Mesenchymal stem cell (in vitro differentiated cells and primary cell): Measurements from ENCODE around the gene FAM25G.
"Not testable (repeated sequence)": the region's sequence is repeated elsewhere in the genome, so short reads cannot be mapped to it uniquely, and the experiment has no call there.

ENCODE experiments used
- DNase-seq: peaks from one replicate; pipeline ENCODE4 v3.0.0-alpha.2; 2013
- H2AFZ ChIP-seq: one replicate; pipeline ENCODE4 v1.6.1; 2013; ENCODE audit warnings: low read depth, mild to moderate bottlenecking, control low read depth, inconsistent platforms, low read length, moderate library complexity
- H2AK5ac ChIP-seq: 2 replicates; pipeline ENCODE4 v1.6.1; 2013; ENCODE audit warnings: low read length, moderate library complexity, mild to moderate bottlenecking, inconsistent platforms; ENCODE audit not compliant: severe bottlenecking
- H2BK120ac ChIP-seq: one replicate; pipeline ENCODE4 v1.6.1; 2013; ENCODE audit warnings: low read depth, mild to moderate bottlenecking, inconsistent platforms, low read length, moderate library complexity
- H2BK12ac ChIP-seq, 2 experiments: one replicate each; pipeline ENCODE4 v1.6.1; 2013; ENCODE audit warnings: inconsistent platforms in 2 of 2, low read length in 2 of 2, mild to moderate bottlenecking in 2 of 2, moderate library complexity in 2 of 2, control low read depth in 1 of 2
- H2BK15ac ChIP-seq: one replicate; pipeline ENCODE4 v1.6.1; 2013; ENCODE audit warnings: mild to moderate bottlenecking, low read depth, inconsistent platforms; ENCODE audit not compliant: poor library complexity, severe bottlenecking
- H2BK5ac ChIP-seq: 2 replicates; pipeline ENCODE4 v1.6.1; 2013; ENCODE audit warnings: low read depth, mild to moderate bottlenecking, low read length, control low read depth, inconsistent platforms; ENCODE audit not compliant: poor library complexity, severe bottlenecking
- H3K14ac ChIP-seq, 2 experiments: one replicate each; pipeline ENCODE4 v1.6.1; 2013; ENCODE audit warnings: inconsistent platforms in 2 of 2, low read length in 2 of 2, control low read depth in 1 of 2, mild to moderate bottlenecking in 1 of 2, moderate library complexity in 1 of 2
- H3K18ac ChIP-seq, 2 experiments: one replicate each; pipeline ENCODE4 v1.6.1; 2013; ENCODE audit warnings: inconsistent platforms in 2 of 2, low read length in 2 of 2, control low read depth in 1 of 2, low read depth in 1 of 2, mild to moderate bottlenecking in 1 of 2
- H3K23ac ChIP-seq, 2 experiments: one replicate each; pipeline ENCODE4 v1.6.1; 2013; ENCODE audit warnings: inconsistent platforms in 2 of 2, low read length in 2 of 2, mild to moderate bottlenecking in 2 of 2, moderate library complexity in 2 of 2, control low read depth in 1 of 2
- H3K27ac ChIP-seq: 2 replicates; pipeline ENCODE4 v1.5.1; 2013; ENCODE audit warnings: mild to moderate bottlenecking, moderate library complexity, low read length, control low read depth, inconsistent platforms; ENCODE audit not compliant: poor library complexity, severe bottlenecking
- H3K27me3 ChIP-seq, 2 experiments: 2 replicates each; pipeline versions ENCODE4 v1.6.1 to v1.7.0; 2013; ENCODE audit warnings: low read length in 2 of 2, mild to moderate bottlenecking in 2 of 2, moderate library complexity in 2 of 2, control low read depth in 1 of 2, inconsistent platforms in 1 of 2; ENCODE audit not compliant: control insufficient read depth in 1 of 2, insufficient read depth in 1 of 2
- H3K36me3 ChIP-seq, 2 experiments: 2 replicates each; pipeline versions ENCODE4 v1.6.1 to v1.7.0; 2013; ENCODE audit warnings: low read length in 2 of 2, control low read depth in 1 of 2, inconsistent platforms in 1 of 2, low read depth in 1 of 2, mild to moderate bottlenecking in 1 of 2; ENCODE audit not compliant: insufficient read depth in 2 of 2, control insufficient read depth in 1 of 2
- H3K4ac ChIP-seq, 2 experiments: one replicate each; pipeline ENCODE4 v1.6.1; 2013; ENCODE audit warnings: inconsistent platforms in 2 of 2, low read length in 2 of 2, mild to moderate bottlenecking in 2 of 2, moderate library complexity in 2 of 2, control low read depth in 1 of 2, low read depth in 1 of 2
- H3K4me1 ChIP-seq: 2 replicates; pipeline ENCODE4 v1.6.1; 2013; ENCODE audit warnings: low read depth, low read length, control low read depth; ENCODE audit not compliant: control insufficient read depth, insufficient read depth
- H3K4me2 ChIP-seq: 2 replicates; pipeline ENCODE4 v1.6.1; 2013; ENCODE audit warnings: low read length, mild to moderate bottlenecking, inconsistent platforms; ENCODE audit not compliant: poor library complexity, severe bottlenecking
- H3K4me3 ChIP-seq, 2 experiments: 2 replicates each; pipeline versions ENCODE4 v1.5.1 to v1.7.0; 2013; ENCODE audit warnings: low read length in 2 of 2, mild to moderate bottlenecking in 2 of 2, control low read depth in 1 of 2, low read depth in 1 of 2; ENCODE audit not compliant: insufficient read depth in 1 of 2
- H3K79me1 ChIP-seq: replicated peaks from 2 replicates; pipeline ENCODE4 v1.6.1; 2013; ENCODE audit warnings: mild to moderate bottlenecking, control low read depth, low read length, inconsistent platforms; ENCODE audit not compliant: poor library complexity, severe bottlenecking
- H3K9ac ChIP-seq: 2 replicates; pipeline ENCODE4 v1.7.0; 2013; ENCODE audit warnings: mild to moderate bottlenecking, low read length, moderate library complexity
- H3K9me3 ChIP-seq: 2 replicates; pipeline ENCODE4 v1.7.0; 2013; ENCODE audit warnings: mild to moderate bottlenecking, low read length; ENCODE audit not compliant: control insufficient read depth
- H4K8ac ChIP-seq: one replicate; pipeline ENCODE4 v1.6.1; 2013; ENCODE audit warnings: inconsistent platforms, mild to moderate bottlenecking, low read length, moderate library complexity
- H4K91ac ChIP-seq: one replicate; pipeline ENCODE4 v1.6.1; 2013; ENCODE audit warnings: mild to moderate bottlenecking, low read length, inconsistent platforms
- WGBS: methylation state at CpG from one replicate; pipeline ENCODE4 v1.1.7; 2013; ENCODE audit warnings: mixed read lengths; 5-methylcytosine and 5-hydroxymethylcytosine counted together

FAM25G gene

GRCh38 chr10:47473516-47473915 lies 18.0 kb downstream of the FAM25G start:
- not testable (repeated sequence) for H2BK12ac ChIP-seq, H3K4me2 ChIP-seq, H3K36me3 ChIP-seq, H3K23ac ChIP-seq, DNase-seq, H3K18ac ChIP-seq, H3K9me3 ChIP-seq, H3K9ac ChIP-seq, H4K91ac ChIP-seq, H2AK5ac ChIP-seq, H3K27ac ChIP-seq, H2BK5ac ChIP-seq, H3K4me1 ChIP-seq, H3K79me1 ChIP-seq, H3K4me3 ChIP-seq, H3K27me3 ChIP-seq, H2BK120ac ChIP-seq, H3K14ac ChIP-seq, H3K4ac ChIP-seq, H2BK15ac ChIP-seq, H4K8ac ChIP-seq, H2AFZ ChIP-seq
- no CpG with 5 or more reads among the region's 7 CpGs for WGBS

- not testable (repeated sequence) for H2BK15ac ChIP-seq, H3K4ac ChIP-seq, H3K4me2 ChIP-seq, H2BK120ac ChIP-seq, H3K79me1 ChIP-seq, H2BK12ac ChIP-seq, H3K27me3 ChIP-seq, H3K23ac ChIP-seq, H3K27ac ChIP-seq, H2AFZ ChIP-seq, DNase-seq, H3K14ac ChIP-seq, H3K4me1 ChIP-seq, H3K9ac ChIP-seq, H2BK5ac ChIP-seq, H2AK5ac ChIP-seq, H3K18ac ChIP-seq, H4K8ac ChIP-seq, H3K36me3 ChIP-seq, H3K9me3 ChIP-seq, H4K91ac ChIP-seq, H3K4me3 ChIP-seq
- no CpG with 5 or more reads among the region's 3 CpGs for WGBS
These were observed 18.9 kb downstream of the FAM25G start for GRCh38 chr10:47472647-47473046.

- H2AK5ac ChIP-seq, H3K18ac ChIP-seq, H4K8ac ChIP-seq, H3K4me3 ChIP-seq, H2AFZ ChIP-seq, H3K4ac ChIP-seq, H3K14ac ChIP-seq, H2BK120ac ChIP-seq, H3K79me1 ChIP-seq, H2BK15ac ChIP-seq, H3K23ac ChIP-seq, H3K9me3 ChIP-seq, H3K4me1 ChIP-seq, H3K4me2 ChIP-seq, H3K36me3 ChIP-seq, H2BK12ac ChIP-seq, DNase-seq, H3K27me3 ChIP-seq, H2BK5ac ChIP-seq, H3K27ac ChIP-seq, H3K9ac ChIP-seq, H4K91ac ChIP-seq: not testable (repeated sequence)
- no CpG with 5 or more reads among the region's 5 CpGs for WGBS
These were observed 19.4 kb downstream of the FAM25G start for GRCh38 chr10:47472072-47472471.

GRCh38 chr10:47468731-47469528 lies 22.6 kb downstream of the FAM25G start:
- not testable (repeated sequence) for H3K9me3 ChIP-seq, H3K27ac ChIP-seq, H3K4me1 ChIP-seq, H4K91ac ChIP-seq, H3K9ac ChIP-seq, H2BK15ac ChIP-seq, H3K23ac ChIP-seq, H3K18ac ChIP-seq, H2AK5ac ChIP-seq, H2BK120ac ChIP-seq, H3K36me3 ChIP-seq, H3K4me3 ChIP-seq, H2BK5ac ChIP-seq, H3K27me3 ChIP-seq, H2BK12ac ChIP-seq, H4K8ac ChIP-seq, H2AFZ ChIP-seq, DNase-seq, H3K4me2 ChIP-seq, H3K4ac ChIP-seq, H3K79me1 ChIP-seq
- H3K14ac ChIP-seq = peak overlapping the region in 1 of 2 experiments; percentile 28
- WGBS = 80% methylated on average over 2 of the region's 20 CpGs
